ENCODE measurements around the gene B3GLCT. TPM values are rescaled to one million over a fixed set of nuclear protein-coding genes. Genes with fewer than 3 reads are reported as not detected.
"Not testable (repeated sequence)": the region's sequence is repeated elsewhere in the genome, so short reads cannot be mapped to it uniquely, and the experiment has no call there.

Gene B3GLCT
- total RNA-seq, 1 donor from 2014 or later, result 14.9 TPM

- no peak for DNase-seq (ENCODE audit: low spot score)
Observed at GRCh38 chr13:31184451-31184850, 15.3 kb upstream of the B3GLCT start.

- DNase-seq (ENCODE audit: low spot score), result no peak
Observed at GRCh38 chr13:31184981-31185645, 14.7 kb upstream of the B3GLCT start.

GRCh38 chr13:31191748-31192147 is 8.0 kb upstream of the B3GLCT start:
- DNase-seq (ENCODE audit: low spot score), result no peak

GRCh38 chr13:31192306-31192705 is 7.5 kb upstream of the B3GLCT start:
- no peak for DNase-seq (ENCODE audit: low spot score)

- no peak for DNase-seq (ENCODE audit: low spot score)
Observed at GRCh38 chr13:31195616-31196015, 4.2 kb upstream of the B3GLCT start.

- DNase-seq (ENCODE audit: low spot score), result no peak
Observed at GRCh38 chr13:31196992-31197391, 2.8 kb upstream of the B3GLCT start.

- no peak for DNase-seq (ENCODE audit: low spot score)
Observed at GRCh38 chr13:31198519-31198918, 1.3 kb upstream of the B3GLCT start.

GRCh38 chr13:31199527-31199848 is 287 bp upstream of the B3GLCT start:
- DNase-seq (ENCODE audit: low spot score), result no peak

- DNase-seq (ENCODE audit: low spot score), result peak; percentile 57
Observed at GRCh38 chr13:31200637-31200971, 829 bp downstream of the B3GLCT start.

GRCh38 chr13:31201341-31202031 is 1.7 kb downstream of the B3GLCT start:
- DNase-seq (ENCODE audit: low spot score), result peak; percentile 12

GRCh38 chr13:31204592-31204991 is 4.8 kb downstream of the B3GLCT start:
- DNase-seq (ENCODE audit: low spot score), result peak; percentile 16

GRCh38 chr13:31207661-31208552 is 8.1 kb downstream of the B3GLCT start:
- DNase-seq (ENCODE audit: low spot score), result peak; percentile 80

- DNase-seq (ENCODE audit: low spot score), result no peak
Observed at GRCh38 chr13:31208559-31209122, 8.9 kb downstream of the B3GLCT start.

- peak; percentile 68 for DNase-seq (ENCODE audit: low spot score)
Observed at GRCh38 chr13:31209172-31209840, 9.5 kb downstream of the B3GLCT start.

GRCh38 chr13:31209841-31210210 is 10.1 kb downstream of the B3GLCT start:
- DNase-seq (ENCODE audit: low spot score), result no peak

GRCh38 chr13:31213651-31214289 is 14.0 kb downstream of the B3GLCT start:
- peak; percentile 21 for DNase-seq (ENCODE audit: low spot score)

GRCh38 chr13:31214435-31214834 is 14.7 kb downstream of the B3GLCT start:
- DNase-seq (ENCODE audit: low spot score), result peak; percentile 41

- not testable (repeated sequence) for DNase-seq (ENCODE audit: low spot score)
Observed at GRCh38 chr13:31216916-31217315, 17.1 kb downstream of the B3GLCT start.

GRCh38 chr13:31219909-31220598 is 20.3 kb downstream of the B3GLCT start:
- DNase-seq (ENCODE audit: low spot score), result no peak

- no peak for DNase-seq (ENCODE audit: low spot score)
Observed at GRCh38 chr13:31221057-31221456, 21.3 kb downstream of the B3GLCT start.

- DNase-seq (ENCODE audit: low spot score), result no peak
Observed at GRCh38 chr13:31223215-31223614, 23.4 kb downstream of the B3GLCT start.

All from umbilical cord (tissue), 2 donors.